NCI-H187 treated with DMSO at 0.1 percent for 48 hours (cell line): Measurements from ENCODE around the gene ZFHX3.

Experiments
- DNase-seq: peaks from one replicate; lab custom pipeline; 2025; lab: John Stamatoyannopoulos, UW

ZFHX3 gene

DNA sequence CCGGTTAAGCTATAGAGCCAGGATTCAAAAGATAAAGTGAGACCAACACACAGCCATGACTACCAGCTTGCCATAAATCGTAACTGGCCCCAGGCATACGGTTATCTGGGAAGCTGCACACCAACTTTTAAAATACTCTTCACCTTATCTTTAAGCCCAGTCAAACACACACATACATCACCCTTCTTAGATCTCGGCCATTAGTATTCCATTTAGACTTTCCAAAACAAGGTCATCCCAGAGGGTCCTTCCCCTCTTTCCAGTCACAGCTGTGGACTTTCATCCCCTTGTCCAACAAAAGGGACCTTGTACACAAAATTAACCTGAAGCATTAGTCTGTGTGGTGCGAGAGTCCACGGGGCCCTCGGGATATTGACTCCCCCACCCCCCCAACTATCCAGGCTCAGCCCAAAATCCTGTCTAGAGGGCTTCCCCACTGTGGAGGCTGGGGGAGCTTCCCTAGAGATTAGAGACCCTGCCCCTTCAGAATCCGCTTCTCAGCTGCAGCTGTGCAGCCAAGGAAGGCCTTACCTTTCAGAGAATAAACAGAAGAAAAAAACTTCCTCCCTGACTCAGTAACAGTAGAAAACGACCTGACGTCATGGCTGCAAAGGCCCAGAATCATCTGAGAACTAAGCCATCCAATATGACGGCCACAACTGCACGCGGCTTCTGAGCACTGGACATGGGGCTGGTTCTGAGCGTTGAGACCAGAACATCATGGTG lies 9.9 kb downstream of the ZFHX3 start:
- no peak for DNase-seq

DNA sequence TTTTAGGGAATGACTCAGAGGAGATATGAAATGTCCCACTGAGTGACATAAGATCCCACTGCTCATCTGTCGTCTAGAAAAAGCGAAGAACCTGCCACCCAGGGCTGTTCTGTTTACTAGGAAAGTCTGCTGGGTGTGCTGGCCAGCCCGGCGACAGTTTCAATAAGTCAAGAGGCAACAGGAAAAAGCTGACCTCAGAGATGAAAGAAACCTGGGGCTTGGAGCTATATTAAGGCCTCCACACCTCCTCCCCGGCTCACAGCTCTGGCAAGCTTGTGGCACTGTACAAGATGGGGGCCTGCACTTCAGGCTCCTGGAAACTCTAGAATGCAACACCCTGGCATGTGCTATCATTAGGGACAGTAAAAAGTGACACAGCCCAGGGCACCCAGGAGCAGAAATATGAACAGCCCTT lies 10.6 kb downstream of the ZFHX3 start:
- DNase-seq, result no peak

DNA sequence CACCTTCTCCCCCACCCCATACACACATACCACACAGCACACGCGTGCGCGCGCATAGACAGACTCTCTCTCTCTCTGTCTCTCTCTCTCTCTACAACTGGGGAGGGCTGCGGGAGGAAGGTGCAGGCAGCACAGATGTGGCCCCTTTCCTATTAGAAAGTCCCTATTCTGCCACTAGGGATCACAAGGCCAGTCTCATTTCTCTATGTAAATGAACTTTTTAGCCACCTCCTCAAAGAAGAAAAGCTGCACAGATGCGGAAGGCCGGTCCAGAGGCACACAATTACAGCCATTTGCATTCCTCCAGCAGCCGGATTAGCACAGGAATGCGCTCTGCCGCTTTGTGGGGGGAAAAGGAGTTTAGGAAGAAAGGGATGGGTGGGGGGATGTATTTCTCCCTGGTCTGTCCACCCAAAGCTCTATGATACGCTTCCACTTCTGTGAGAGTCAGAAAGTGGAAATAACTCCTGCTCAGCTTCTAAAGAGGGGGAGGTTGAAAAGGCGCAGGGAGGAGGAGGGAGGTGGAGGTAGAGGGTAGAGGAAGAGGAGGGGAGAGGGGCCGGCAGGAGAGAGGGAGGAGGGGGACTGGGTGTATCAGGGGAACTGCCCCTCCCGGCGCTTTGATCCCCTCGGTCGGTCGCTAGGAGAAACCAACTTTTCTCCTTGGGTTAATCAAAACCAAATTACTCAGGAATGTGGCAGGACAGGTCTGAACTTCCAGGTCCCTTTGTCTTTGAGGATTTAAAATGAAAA lies 11.7 kb downstream of the ZFHX3 start:
- DNase-seq, result no peak

DNA sequence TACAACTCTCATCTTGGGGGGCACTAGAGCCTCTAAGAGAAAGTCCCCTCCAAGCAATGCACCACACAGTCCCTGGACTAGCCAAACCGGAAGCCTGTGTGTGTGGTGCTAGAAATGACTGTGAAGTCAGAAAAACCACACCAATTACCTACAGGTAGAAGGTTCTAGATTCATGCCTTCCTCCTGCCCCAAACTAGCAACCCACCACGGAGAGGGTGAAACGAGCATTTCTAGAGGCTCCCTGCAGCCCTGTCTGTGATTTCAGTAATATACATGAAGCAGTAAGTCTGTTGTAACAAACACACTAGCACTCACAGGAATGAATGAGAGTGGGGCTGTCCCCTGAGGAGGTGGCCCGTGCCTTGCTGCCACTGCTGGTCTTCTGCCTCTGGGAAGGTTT lies 13.6 kb downstream of the ZFHX3 start:
- no peak for DNase-seq

DNA sequence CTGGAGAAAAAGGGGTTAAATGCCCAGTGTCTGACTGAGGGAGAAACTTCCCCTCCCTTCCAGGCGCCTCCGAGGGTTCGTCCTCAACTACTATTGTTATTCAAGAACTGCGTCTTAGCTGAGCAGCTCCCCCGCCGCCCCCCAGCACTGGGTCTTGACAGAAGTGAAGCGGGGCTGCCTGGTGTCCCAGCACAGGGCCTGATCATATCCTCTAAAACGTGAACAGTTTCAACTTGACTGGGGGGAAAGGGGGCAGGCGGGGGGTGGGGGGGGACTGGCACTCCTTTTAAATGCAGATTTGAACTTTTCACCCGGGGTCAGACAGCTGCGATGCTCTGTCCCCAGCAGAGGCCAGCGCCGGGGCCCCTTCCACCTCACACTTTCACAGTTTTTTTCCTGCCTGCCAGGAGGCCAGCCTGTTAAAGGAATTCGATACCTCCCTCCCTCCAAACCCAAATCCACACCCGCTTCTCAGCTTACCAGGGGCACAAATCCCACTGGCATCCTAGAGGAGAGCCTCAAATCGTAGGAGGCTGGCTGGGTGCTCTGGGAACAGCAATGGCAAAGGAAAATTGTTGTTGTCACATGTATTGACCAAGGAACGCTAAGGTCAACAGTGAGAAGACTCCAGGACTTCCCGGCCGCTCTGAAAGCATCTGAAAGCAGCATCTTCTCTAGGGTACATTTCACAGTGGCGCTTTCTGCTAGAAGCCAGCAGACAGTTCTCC lies 14.5 kb downstream of the ZFHX3 start:
- DNase-seq, result no peak

DNA sequence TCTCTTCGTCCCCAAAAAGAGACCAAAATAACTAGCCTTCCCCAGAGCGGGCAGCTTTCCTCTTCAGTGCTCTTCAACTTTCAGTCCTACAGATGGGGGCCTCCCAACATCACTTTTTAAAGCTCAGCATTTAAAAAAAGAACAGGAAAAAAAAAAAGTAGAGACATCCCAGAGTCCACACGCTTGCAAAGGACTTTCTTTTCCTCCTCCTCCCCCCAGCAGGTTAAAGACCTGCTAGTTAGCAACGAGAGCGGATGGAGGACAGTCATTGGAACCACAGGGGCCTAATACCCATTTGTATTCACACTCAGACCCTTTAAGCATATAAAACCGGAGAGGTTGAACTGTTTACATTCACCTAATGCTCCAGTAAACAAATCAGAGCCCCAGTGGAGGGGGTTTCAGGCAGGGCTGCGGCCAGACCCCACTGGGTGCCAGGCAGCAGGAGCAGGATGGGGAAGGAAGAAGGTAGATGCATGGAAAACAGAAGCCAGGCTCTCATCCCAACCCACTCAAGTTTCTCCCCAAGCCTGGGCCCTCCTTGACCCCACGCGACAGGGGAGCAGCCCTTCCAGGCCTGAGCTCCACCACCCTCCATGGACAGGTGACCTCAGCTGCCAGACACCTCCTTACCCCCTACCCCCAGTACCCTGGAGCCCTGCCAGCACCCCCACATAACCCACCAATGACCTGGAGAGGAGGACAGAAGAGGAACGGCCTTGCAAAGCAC lies 15.2 kb downstream of the ZFHX3 start:
- DNase-seq, result no peak

DNA sequence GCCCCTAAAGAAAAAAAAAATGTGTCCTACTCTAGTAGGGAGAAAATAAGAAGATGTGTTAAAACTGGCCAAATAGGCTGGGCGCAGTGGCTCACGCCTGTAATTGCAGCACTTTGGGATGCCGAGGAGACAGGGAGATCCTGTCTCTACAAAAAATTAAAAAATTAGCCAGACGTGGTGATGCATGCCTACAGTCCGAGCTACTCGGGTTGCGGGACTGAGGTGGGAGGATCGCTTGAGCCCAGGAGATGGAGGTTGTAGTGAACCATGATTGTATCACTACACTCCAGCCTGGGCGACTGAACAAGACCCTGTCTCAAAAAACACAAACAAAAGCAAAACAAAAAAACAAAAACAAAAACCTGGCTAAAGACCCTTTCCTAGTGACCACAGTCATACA lies 15.9 kb downstream of the ZFHX3 start:
- DNase-seq, result no peak

DNA sequence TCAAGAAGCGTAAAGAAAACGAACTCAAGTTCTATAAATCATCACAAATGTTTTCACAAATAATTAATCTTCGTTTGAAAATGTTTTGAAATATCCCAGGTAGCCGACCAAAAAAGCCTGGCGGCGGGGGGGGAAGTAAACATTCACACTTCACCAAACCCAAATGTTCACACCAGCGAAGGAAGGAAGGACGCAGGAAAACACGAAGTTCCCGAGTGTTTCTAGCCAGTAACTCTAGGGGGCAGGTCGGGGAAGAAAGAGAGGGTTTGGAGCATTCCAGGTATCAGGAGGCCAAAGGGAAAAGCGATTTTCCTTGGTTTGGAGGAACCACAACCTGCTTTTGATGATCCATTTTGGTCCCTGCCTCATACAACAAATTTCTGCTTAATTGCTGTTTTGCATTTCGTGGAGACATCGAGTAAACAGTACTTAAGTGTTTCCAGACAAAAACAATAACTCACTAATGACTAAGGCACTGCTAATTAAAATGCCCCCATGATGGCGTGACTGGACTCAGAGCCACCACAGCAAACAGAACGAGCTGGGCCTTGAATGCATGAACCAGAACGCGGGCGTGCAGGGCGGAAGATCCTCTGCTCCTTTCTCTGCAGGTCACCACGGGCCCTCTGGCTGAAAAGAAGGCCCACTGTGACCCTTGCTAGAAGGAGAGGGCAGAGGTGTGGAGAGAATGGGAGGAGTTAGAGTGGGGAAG lies 16.6 kb downstream of the ZFHX3 start:
- DNase-seq, result no peak

DNA sequence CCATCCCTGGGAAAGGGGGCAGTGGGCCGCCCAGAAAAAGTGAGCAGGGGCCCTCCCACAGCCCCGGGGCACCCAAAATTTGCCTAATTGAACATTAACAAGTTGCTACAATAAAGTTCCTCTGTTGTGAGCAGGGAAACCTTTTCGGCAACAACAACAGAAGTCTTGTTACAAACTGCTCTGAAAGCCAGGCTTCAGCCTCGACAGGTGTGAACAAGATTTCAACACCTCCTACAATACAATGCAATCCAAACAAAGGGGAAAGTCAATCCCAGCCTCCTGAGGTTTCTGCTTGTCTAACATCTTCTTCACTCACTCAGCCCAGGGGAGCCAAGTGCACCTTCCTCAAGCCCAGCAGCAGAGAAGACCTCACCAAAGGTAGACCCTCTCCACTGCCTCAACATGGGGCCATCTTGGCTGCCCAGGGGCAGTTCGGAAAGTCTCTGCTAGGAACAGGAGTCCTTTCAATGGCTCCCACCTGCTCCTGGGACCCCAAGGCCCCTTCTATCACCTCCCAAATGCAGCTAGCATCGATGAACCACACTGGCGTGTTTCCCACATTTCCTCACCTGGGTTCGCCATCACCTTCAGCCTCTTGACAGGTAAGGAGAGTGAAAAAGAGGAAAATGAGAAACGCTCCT lies 19.1 kb downstream of the ZFHX3 start:
- DNase-seq, result no peak

DNA sequence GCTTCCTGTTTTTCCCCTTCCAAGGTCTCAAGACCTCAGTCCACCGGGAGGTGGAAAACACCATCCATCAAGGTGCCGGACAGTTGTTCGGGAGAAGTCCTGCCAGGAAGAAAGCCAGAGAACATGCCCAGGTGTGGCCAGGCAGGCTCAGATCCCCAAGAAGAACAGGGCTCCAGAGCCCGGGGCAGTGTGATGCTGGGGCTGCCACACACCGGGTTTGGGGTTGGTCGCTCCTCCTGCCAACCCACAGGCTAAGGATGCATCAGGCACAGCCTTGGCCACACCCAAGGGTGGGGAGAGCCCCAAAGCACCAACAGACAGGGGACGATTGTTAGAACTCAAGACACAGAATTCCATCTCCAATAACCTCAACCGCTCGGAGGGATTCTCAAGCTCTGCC lies 19.7 kb downstream of the ZFHX3 start:
- no peak for DNase-seq

DNA sequence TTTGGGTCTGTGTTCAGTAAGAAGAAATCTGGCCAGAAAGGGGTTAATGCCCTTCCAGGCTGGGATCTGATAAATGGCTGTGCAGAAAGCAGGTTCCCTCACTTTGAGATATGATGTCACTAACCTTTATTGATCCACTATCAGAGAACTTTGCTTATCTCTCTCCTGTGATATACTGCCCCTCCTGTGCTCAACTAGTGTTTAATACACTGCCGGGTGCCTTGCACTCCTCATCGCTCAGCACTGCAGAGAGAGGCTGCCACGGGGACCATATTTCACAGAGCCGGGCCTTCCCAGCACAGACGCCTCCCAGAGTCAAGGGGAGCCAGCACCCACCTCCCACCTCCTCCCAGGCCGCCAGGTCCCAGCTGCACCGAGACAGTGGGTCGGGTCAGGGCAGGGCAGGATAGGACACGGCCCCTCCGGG lies 20.2 kb downstream of the ZFHX3 start:
- no peak for DNase-seq

DNA sequence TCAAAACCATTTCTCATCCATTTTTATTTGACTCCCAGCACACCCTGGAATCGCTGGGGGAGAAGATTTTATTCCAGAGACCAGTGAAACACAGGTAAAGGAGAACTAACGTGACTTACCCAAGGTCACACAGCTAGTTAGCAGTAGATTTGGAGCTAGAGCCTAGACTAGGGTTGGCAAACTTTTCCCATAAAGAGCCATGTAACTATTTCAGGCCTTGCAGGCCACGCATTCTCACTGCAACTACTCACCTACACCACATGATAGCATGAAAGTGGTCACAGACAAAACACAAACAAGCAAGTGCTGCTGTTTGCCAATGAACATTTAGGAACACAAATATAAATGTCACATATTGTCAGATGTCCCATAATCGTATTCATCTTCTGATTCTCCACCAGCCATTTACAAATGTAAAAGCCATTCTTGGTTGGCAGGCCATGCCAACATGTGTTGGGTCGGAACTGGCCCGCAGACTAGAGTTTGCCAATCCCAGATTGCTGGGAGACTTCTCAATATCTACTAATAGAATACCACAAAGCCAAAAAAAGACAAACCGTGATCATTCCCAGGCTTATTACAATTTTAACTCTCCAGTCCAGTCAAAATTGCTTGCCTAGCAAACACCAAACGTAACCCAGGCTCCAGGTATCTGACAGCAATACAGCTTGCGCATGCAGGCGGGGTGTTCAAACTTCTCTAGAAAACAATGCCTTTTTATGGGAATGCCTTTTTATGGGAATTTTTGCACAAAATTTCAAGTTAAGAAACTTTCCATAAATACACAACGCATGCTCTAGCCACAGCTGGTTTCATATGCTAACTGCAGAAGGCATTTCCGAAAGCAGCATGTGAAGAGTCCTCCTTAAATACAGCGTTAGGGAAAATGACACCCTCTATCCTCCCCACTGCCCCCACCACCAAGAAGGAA lies 20.9 kb downstream of the ZFHX3 start:
- DNase-seq, result no peak

DNA sequence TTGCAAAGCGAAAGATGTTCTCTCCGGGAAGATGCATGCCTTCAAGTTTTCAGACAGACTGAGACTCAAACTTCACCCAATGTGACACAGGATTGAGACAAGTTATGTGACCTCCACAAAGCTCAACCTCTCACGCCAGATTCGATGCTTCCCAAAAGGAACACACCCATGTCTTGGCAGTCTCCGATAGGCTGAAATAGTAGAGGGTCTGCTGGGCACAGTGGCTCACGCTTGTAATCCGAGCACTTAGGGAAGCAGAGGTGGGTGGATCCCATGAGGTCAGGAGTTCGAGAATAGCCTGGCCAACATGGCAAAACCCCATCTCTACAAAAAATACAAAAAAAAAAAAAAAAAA lies 22.1 kb downstream of the ZFHX3 start:
- no peak for DNase-seq

DNA sequence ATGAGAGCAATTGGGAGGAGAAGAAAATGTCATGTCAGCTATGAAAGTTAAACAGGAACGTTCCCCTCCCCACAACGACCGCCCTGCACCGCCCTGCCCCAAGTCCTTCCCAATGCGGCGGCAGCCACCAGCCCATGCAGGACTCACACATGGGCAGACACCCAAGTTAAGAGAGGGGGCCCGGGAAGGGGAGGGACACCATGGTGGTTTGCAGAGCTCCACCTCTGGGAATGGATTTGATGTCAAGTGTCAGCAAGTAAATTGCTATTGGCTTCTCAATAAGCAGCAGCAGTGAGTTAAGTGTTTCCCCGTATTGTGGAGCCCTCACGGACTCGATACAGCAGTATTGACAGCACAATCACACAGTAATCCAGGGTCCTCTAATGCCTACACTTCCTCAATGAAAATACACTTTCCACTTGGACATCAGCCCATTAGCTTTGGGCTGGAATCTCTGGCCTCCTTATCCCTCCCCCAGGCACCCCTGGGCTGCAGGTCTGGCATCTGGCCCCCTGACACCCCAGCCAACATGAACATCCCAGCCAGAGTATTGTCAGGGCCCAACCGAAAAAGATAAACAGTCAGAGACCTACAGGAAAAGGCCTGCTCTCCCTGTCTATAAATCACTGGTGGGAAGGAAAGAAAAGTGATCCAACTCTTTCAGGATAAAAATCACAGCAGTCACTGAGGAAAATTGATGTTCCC lies 22.6 kb downstream of the ZFHX3 start:
- DNase-seq, result no peak

DNA sequence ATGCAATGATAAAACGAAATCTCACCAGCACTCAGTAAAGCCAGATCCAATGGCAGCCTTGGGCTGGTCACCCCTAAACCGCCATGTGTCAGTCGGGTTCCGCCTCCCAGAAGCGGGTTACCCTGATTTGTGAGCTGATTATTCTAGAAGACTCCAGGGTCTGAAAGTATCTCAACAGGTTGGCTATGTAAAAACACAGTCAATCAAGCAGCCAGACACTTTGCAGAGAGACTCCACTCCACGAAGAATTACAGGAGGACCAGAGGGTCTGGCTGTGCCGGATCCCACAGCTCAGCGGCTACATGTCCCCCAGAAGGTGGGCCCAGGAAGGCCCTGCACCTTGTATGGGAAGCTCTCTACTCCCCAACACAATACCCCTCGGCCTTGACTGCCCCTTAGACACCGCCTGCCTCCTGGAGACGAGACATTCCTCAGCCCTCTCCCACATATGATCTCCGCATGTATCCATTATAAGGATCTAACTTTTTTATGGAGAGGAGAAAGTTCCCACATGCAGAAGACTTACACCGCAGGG lies 23.3 kb downstream of the ZFHX3 start:
- no peak for DNase-seq

DNA sequence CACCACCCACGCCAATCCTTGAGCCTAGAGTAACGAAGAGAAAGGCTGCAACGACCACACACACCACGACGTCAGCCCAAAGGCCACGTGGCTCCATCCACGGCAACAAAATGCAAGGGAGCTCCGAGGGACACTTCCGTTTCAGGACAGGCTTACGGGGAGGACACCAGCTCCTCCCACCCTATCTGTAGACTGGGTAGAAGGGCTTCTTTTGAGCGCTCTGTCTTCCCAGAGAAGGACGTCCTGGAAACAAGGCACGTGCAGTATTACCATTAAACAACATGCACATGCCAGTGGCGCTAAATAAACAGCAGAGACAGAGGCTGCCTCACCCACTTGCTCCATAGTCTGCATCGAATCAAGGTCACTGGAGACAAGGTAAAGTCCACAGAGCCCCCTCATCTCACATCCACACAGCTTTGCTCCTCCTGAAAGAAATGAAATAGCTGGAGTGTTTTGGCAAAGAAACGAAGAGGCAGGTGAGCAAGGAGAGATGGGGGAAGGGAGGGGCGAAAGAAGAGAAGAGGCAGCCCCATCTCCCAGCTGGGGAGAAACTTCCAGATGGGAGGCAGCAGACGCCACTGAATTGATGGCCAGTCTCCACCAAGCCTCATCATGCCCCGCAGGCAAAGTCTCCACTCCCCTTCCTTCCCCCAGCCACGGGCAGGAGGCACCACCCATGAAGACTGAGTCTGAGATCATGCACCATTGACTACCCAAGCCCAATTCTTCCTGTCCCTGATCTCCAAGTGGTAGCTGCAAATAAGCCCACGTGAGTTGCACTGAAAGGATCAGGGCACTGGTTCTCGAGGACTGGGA lies 24.0 kb downstream of the ZFHX3 start:
- DNase-seq, result no peak

DNA sequence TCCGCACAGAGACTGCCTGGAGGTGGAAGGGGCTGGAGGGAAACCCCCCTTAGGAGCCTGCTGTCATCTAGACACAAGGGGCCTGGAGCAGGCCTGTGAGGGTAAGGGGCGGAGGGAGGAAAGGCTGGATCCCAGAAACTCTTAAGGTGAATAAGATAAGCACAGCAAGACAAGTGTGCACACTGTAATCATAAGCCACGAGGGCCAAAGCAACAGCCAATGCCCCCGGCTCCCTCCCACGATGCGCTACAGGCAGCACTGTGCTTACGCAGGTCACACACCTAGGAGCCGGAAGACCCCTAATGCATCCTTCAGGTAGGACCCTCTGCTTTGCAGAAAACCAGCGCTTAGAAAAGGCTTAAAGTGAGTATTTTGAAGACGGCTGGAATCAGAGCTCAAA lies 24.6 kb downstream of the ZFHX3 start:
- no peak for DNase-seq

DNA sequence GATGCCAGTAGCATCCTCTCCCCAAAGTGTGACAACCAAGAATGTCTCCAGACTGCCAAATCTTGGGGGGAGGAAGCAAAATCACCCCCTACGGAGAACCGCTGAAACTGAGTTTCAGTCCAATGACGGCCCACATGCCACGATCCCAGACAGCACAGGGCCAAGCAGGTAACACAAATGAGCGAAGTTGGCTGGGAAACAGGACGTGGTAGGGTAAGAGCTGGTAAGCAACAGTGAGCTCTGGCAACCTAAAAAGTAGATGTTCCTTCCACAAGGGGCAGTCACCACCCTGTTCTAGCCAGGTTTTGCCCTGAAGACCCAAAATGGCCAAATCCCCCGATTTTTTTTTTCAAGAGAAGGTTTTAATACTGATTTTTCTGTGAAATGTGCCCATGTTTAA lies 25.4 kb downstream of the ZFHX3 start:
- no peak for DNase-seq
